ENCODE results near the gene SRSF7.

DNA sequence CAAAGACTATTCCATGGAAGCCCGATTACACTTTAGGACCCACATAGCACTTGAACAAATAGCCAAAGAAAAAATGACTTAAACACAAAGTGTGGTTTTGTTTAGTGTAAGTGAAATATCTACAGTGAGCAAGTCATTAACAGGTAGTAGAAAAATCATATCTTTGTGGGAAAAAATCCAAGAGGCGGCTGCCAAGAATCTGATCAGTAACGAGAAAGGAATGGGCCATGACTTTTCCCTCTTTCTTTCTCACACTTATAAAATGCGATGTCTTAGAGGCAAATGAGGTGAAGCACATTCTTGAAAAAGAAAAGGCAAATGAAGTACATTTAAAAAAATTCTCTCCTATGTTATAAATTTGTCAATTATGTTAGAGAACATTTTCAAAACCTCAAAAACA lies 14.0 kb upstream of the SRSF7 start:
- TF ChIP-seq CTCF (IDR thresholded peaks at IDR 0.05; ENCODE audit: borderline replicate concordance, extremely low read depth, low read length, poor library complexity, severe bottlenecking) (no peak), EZH2 (IDR thresholded peaks at IDR 0.05; ENCODE audit: borderline replicate concordance, low read depth, low read length, severe bottlenecking) (no peak)

All from DND-41 (cell line).